Measurements from ENCODE around the gene TCL1A.

The TCL1A gene

DNA sequence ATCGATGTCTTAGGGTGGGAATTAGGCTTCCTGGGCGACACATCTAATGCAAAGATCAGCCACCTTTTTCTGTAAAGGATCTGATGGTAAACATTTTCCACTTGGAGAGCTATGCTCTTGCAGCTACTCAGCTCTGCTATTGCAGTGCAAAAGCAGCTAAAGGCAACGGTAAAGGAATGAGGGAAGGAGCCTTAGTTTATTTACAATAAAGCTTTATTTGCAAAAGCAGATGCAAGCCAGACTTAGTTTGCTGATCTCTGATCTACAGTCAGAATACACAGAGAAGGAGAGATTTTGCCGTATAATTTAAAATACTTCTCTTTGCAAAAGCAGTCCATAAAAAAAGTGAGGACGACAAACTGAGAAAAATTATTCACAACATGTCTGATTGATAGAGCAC, 24.5 kb downstream of the TCL1A start:
- TF ChIP-seq TEAD4 (IDR thresholded peaks at IDR 0.05) = no peak
- no peak for TF ChIP-seq USF1 (IDR thresholded peaks at IDR 0.05)
- no peak for TF ChIP-seq FOXM1 (IDR thresholded peaks at IDR 0.05; ENCODE audit: borderline replicate concordance, low read depth)
- TF ChIP-seq, protein P1, sequence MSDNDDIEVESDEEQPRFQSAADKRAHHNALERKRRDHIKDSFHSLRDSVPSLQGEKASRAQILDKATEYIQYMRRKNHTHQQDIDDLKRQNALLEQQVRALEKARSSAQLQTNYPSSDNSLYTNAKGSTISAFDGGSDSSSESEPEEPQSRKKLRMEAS (IDR thresholded peaks at IDR 0.05) = no peak
- no peak for TF ChIP-seq TCF12 (IDR thresholded peaks at IDR 0.05; ENCODE audit: low read depth)
- TF ChIP-seq ZBTB7A (IDR thresholded peaks at IDR 0.05; ENCODE audit: low read depth) = no peak

DNA sequence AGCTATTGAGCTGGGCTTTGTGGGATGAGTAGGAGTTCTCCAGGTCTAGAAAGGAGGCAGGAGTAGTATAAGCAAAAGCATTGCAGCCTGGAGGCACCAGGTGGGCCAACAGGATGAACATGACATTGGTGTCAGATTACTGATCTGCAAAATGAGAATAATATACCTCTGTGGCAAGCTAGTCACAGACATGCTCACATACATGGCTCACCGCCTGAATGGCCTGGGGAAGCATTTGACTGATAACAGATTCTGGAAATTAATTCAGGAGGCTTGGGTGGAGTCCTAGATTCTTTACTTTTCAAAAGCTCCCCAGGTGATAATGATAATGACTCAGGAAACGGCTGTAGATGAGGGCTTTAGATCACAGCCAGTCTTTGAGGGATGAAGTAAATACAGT, 27.0 kb downstream of the TCL1A start:
- TF ChIP-seq ZBTB7A (IDR thresholded peaks at IDR 0.05; ENCODE audit: low read depth) (no peak), CREB1 (IDR thresholded peaks at IDR 0.05; ENCODE audit: low read depth) (no peak), CEBPB (IDR thresholded peaks at IDR 0.05) (no peak), EGR1 (IDR thresholded peaks at IDR 0.05) (no peak), TEAD4 (IDR thresholded peaks at IDR 0.05) (no peak), USF1 (IDR thresholded peaks at IDR 0.05) (no peak), YY1 (IDR thresholded peaks at IDR 0.05; ENCODE audit: low read depth) (no peak), RAD21 (IDR thresholded peaks at IDR 0.05; ENCODE audit: low read depth) (no peak), EP300 (IDR thresholded peaks at IDR 0.05; ENCODE audit: borderline replicate concordance) (no peak), REST (IDR thresholded peaks at IDR 0.05; ENCODE audit: low read depth) (no peak), NFIC (IDR thresholded peaks at IDR 0.05) (no peak), TCF12 (IDR thresholded peaks at IDR 0.05; ENCODE audit: low read depth) (no peak), TAF1 (IDR thresholded peaks at IDR 0.05; ENCODE audit: low read depth) (no peak), FOXM1 (IDR thresholded peaks at IDR 0.05; ENCODE audit: borderline replicate concordance, low read depth) (no peak)
- TF ChIP-seq, protein P1 (IDR thresholded peaks at IDR 0.05) = no peak

GRCh38 chr14:95685978-95686922, 27.7 kb downstream of the TCL1A start, which contains the start of gene TCL1B:
TCL1B (plus strand) TSS chr14:95686426; CDS start chr14:95686468, 42 bp downstream.
- TF ChIP-seq EP300 (IDR thresholded peaks at IDR 0.05; ENCODE audit: borderline replicate concordance) (no peak), USF1 (IDR thresholded peaks at IDR 0.05) (peak; percentile 37; the same call in 1 of the 2 replicates)
- TF ChIP-seq, protein P1 (IDR thresholded peaks at IDR 0.05) = peak; percentile 52

DNA sequence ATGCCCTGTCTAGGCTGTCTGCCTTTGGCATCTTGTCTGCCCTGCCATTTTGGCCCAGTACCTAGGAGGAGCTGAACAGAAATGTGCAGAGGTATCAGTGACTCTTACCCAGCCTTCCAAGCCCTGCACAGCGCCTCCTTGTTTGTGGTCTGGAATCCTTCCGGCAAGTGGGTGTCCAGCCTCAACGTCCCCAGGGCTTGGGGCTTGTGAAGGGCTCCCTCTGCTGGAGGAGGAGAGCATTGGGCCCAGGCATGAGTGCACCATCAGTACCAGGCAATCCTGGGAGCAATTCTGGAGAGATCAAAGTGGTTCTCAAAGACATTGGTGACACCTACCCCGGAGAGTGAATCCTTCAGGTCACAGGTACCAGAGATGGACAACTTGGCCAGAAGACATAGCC, 30.1 kb downstream of the TCL1A start:
- TF ChIP-seq RAD21 (IDR thresholded peaks at IDR 0.05; ENCODE audit: low read depth) (peak; percentile 90), CREB1 (IDR thresholded peaks at IDR 0.05; ENCODE audit: low read depth) (no peak)

GRCh38 chr14:95681153-95681552, 32.8 kb downstream of the TCL1A start:
- TF ChIP-seq FOXM1 (IDR thresholded peaks at IDR 0.05; ENCODE audit: borderline replicate concordance, low read depth) (no peak), CREB1 (IDR thresholded peaks at IDR 0.05; ENCODE audit: low read depth) (no peak), TAF1 (IDR thresholded peaks at IDR 0.05; ENCODE audit: low read depth) (no peak), EP300 (IDR thresholded peaks at IDR 0.05; ENCODE audit: borderline replicate concordance) (no peak), ZBTB7A (IDR thresholded peaks at IDR 0.05; ENCODE audit: low read depth) (no peak), NFIC (IDR thresholded peaks at IDR 0.05) (no peak), RAD21 (IDR thresholded peaks at IDR 0.05; ENCODE audit: low read depth) (no peak), REST (IDR thresholded peaks at IDR 0.05; ENCODE audit: low read depth) (no peak), CEBPB (IDR thresholded peaks at IDR 0.05) (no peak), TEAD4 (IDR thresholded peaks at IDR 0.05) (no peak), USF1 (IDR thresholded peaks at IDR 0.05) (no peak), EGR1 (IDR thresholded peaks at IDR 0.05) (no peak)
- TF ChIP-seq, protein P1 (IDR thresholded peaks at IDR 0.05) = no peak
